GM21717 (cell line): ENCODE data around the gene SVIL.
"Not testable (repeated sequence)": the region's sequence is repeated elsewhere in the genome, so short reads cannot be mapped to it uniquely, and the experiment has no call there.

ENCODE experiments used
- ATAC-seq: cut with Tn5 transposase; IDR thresholded peaks from one replicate; pipeline ENCODE4 v1.9.1; 2021; ENCODE audit warnings: mild to moderate bottlenecking, moderate library complexity; ENCODE audit not compliant: unreplicated experiment

SVIL gene

GRCh38 chr10:29492774-29493173, 142.0 kb downstream of the SVIL start:
- ATAC-seq = no peak

- ATAC-seq = no peak
Observed at GRCh38 chr10:29491918-29492317, 142.9 kb downstream of the SVIL start.

GRCh38 chr10:29490781-29491280, 143.9 kb downstream of the SVIL start:
- ATAC-seq = not testable (repeated sequence)

GRCh38 chr10:29488471-29488870, 146.3 kb downstream of the SVIL start:
- ATAC-seq = not testable (repeated sequence)

DNA sequence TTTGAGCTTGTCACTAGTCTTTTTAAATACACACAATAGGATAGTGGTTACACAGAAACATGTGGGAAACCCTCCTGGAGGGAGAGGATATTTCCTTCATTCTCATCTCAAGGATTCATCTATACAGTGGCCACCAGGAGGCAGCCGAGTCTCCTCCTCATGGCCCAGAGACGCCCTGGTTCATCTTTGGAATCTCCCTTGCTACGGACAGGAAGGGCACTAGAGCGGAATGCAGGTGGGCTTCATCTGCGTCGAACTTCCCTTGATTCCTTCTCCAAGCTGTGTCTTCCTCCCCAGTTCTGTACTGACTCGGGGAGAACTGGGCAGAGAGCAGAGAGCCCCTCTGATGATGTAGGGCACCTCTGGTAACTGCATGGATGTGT, 146.9 kb downstream of the SVIL start:
- not testable (repeated sequence) for ATAC-seq

GRCh38 chr10:29487032-29487883, 147.5 kb downstream of the SVIL start:
- ATAC-seq = not testable (repeated sequence)

DNA sequence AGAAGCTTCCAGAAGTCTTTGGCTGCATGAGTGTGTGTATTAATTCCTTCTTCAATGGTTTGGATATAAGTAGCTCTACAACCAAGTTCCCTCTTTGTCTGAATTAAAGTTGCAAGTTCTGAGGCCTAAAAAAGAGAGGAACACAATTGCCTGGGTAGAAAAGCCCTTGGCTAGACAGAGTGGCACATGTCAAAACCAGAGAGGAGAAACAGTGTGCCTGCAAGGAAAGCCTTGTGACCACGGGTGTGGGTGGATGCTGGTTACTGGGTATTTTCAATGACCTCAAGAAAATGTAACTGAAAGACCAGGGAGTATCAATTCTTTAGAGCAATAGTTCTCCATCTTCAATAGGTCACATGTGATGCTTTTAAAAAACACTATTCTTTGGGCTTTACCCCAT, 148.3 kb downstream of the SVIL start:
- no peak for ATAC-seq

GRCh38 chr10:29484677-29485076, 150.1 kb downstream of the SVIL start:
- ATAC-seq = not testable (repeated sequence)

DNA sequence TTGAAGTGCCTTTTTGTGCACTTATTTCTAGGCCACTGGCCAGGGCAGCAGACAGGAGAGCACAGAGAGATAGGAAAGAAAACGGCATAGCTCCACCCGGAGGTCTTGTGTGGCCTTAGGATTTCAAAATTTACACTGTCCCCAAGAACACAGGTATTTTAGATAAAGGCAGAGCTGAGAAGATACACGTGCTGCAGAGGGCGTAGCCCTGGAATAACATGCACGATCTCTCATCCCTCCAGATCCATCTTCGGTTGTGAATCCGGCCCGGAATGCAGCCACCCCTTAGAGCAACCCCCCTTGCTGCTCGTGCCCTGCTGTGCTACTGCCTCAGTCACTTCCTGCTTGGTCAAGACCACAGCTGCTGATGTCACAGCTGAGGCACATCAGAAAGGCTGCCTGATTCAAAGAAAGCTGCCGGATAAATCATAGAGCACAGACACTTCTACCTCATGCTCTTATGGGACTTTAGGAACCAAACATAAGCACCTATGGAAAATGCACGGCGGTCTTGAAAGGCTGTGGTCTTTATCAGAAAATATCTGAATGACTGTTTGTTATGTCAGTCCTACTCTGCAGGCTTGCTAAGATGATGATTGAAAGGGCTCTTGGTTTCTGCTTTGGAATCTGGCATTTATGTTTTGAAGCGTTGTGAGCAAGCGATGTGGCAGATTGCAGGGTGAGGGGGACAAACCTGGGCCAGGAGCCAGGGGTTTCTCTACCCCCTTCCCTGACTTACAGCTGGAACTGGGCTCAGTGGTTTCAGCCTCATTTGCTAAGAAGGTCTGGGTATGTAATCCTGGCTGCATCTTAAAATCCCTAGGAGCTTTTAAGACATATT, 152.0 kb downstream of the SVIL start:
- ATAC-seq = no peak

- ATAC-seq = no peak
Observed at GRCh38 chr10:29481906-29482440, 152.8 kb downstream of the SVIL start.

GRCh38 chr10:29479981-29480954, 154.5 kb downstream of the SVIL start:
- ATAC-seq = no peak

- ATAC-seq = no peak
Observed at GRCh38 chr10:29479081-29479925, 155.5 kb downstream of the SVIL start.

- ATAC-seq = no peak
Observed at GRCh38 chr10:29473406-29474100, 161.2 kb downstream of the SVIL start.

GRCh38 chr10:29473087-29473356, 161.7 kb downstream of the SVIL start:
- ATAC-seq = no peak

- no peak for ATAC-seq
Observed at GRCh38 chr10:29472301-29473086, 162.3 kb downstream of the SVIL start.

- no peak for ATAC-seq
Observed at GRCh38 chr10:29471544-29471859, 163.3 kb downstream of the SVIL start.

- ATAC-seq = no peak
Observed at GRCh38 chr10:29470843-29471543, 163.8 kb downstream of the SVIL start.

DNA sequence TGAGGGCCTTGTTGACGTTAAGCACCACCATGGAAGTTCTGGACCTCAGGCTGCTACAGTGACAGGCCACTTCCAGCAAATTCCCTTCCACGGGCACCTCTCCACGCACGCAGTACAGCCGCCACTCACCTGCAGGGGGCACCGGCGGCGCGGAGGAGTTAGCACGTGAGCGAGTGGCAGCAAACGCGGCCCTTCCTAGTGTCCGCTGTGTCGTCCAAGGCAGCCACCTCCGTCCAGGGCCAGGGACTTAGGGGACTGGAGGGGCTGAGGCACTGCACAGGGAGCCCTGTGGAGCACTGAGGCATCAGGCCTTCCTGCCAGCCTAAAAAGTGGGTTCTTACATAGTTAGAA, 164.4 kb downstream of the SVIL start:
- ATAC-seq = no peak
